ENCODE data around the gene LRMDA.

LRMDA gene

DNA sequence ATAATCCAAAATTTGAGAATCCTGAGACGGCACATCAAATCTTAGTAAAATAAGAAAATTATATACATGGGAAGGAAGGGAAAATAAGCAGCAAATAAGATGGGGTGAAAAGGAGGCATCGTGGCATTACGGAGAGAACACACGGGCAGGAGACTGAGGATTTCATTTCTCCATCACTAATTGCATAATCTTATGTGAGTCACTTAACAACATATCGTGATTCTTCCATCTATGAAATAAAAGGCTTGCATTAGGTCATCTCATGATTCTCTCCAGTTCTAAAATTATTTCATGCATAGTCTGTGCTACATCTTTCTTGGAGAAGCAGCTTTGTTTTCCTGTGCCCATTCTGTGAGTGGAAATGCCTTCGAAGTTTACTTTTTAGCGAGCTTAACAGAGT, 288.7 kb downstream of the LRMDA start:
- Histone ChIP-seq H3K4me2 (ENCODE audit: low read depth, low read length, poor library complexity, severe bottlenecking) (no peak overlapping the region), H4K20me1 (ENCODE audit: low read depth, low read length) (no peaks in the 10 kb centered on the region), H3K9ac (ENCODE audit: low read length) (no peak overlapping the region), H3K27ac (ENCODE audit: low read depth, low read length) (no peak overlapping the region), H3K4me3 (ENCODE audit: insufficient read depth, low read length, poor library complexity, severe bottlenecking) (no peak overlapping the region), H3K9me2 (replicated peaks; ENCODE audit: insufficient read depth, low read length) (no peaks in the 10 kb centered on the region), H3K9me3 (ENCODE audit: insufficient read depth, low read length) (no peaks in the 10 kb centered on the region), H3K79me2 (ENCODE audit: insufficient read depth, low read length) (no peaks in the 10 kb centered on the region), H3F3A (ENCODE audit: insufficient read depth) (no peaks in the 10 kb centered on the region), H3K27me3 (ENCODE audit: low read length) (peaks cover 3% of the 10 kb centered on the region; the same call in 1 of the 2 replicates), H2AFZ (ENCODE audit: low read depth, low read length, severe bottlenecking) (no peak overlapping the region), H3K36me3 (ENCODE audit: low read length) (no peaks in the 10 kb centered on the region)
- TF ChIP-seq, protein P1, sequence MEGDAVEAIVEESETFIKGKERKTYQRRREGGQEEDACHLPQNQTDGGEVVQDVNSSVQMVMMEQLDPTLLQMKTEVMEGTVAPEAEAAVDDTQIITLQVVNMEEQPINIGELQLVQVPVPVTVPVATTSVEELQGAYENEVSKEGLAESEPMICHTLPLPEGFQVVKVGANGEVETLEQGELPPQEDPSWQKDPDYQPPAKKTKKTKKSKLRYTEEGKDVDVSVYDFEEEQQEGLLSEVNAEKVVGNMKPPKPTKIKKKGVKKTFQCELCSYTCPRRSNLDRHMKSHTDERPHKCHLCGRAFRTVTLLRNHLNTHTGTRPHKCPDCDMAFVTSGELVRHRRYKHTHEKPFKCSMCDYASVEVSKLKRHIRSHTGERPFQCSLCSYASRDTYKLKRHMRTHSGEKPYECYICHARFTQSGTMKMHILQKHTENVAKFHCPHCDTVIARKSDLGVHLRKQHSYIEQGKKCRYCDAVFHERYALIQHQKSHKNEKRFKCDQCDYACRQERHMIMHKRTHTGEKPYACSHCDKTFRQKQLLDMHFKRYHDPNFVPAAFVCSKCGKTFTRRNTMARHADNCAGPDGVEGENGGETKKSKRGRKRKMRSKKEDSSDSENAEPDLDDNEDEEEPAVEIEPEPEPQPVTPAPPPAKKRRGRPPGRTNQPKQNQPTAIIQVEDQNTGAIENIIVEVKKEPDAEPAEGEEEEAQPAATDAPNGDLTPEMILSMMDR (IDR thresholded peaks at IDR 0.05; ENCODE audit: insufficient read depth, low read length, poor library complexity, severe bottlenecking), result no peak
- TF ChIP-seq EZH2phosphoT487 (conservative IDR thresholded peaks at IDR 0.05; ENCODE audit: low read length), result no peak

GRCh38 chr10:75722020-75722419, 290.6 kb downstream of the LRMDA start:
- H3K9ac ChIP-seq (ENCODE audit: low read length), result no peak overlapping the region
- no peak overlapping the region for H3K27ac ChIP-seq (ENCODE audit: low read depth, low read length)
- no peaks in the 10 kb centered on the region for H3K9me3 ChIP-seq (ENCODE audit: insufficient read depth, low read length)
- no peak overlapping the region for H3K4me3 ChIP-seq (ENCODE audit: insufficient read depth, low read length, poor library complexity, severe bottlenecking)
- no peaks in the 10 kb centered on the region for H3K36me3 ChIP-seq (ENCODE audit: low read length)
- no peaks in the 10 kb centered on the region for H3K79me2 ChIP-seq (ENCODE audit: insufficient read depth, low read length)
- no peaks in the 10 kb centered on the region for H4K20me1 ChIP-seq (ENCODE audit: low read depth, low read length)
- H3K27me3 ChIP-seq (ENCODE audit: low read length), result peaks cover 3% of the 10 kb centered on the region; the same call in 1 of the 2 replicates
- H3K9me2 ChIP-seq (replicated peaks; ENCODE audit: insufficient read depth, low read length), result no peaks in the 10 kb centered on the region
- H3F3A ChIP-seq (ENCODE audit: insufficient read depth), result no peaks in the 10 kb centered on the region
- no peak overlapping the region for H2AFZ ChIP-seq (ENCODE audit: low read depth, low read length, severe bottlenecking)
- no peak overlapping the region for H3K4me2 ChIP-seq (ENCODE audit: low read depth, low read length, poor library complexity, severe bottlenecking)
- no peak for TF ChIP-seq EZH2phosphoT487 (conservative IDR thresholded peaks at IDR 0.05; ENCODE audit: low read length)
- TF ChIP-seq, protein P1 (IDR thresholded peaks at IDR 0.05; ENCODE audit: insufficient read depth, low read length, poor library complexity, severe bottlenecking), result no peak

- peaks cover 3% of the 10 kb centered on the region; the same call in 1 of the 2 replicates for H3K27me3 ChIP-seq (ENCODE audit: low read length)
- H3K27ac ChIP-seq (ENCODE audit: low read depth, low read length), result no peak overlapping the region
- H2AFZ ChIP-seq (ENCODE audit: low read depth, low read length, severe bottlenecking), result no peak overlapping the region
- H3K9ac ChIP-seq (ENCODE audit: low read length), result no peak overlapping the region
- H3K36me3 ChIP-seq (ENCODE audit: low read length), result no peaks in the 10 kb centered on the region
- no peak overlapping the region for H3K4me2 ChIP-seq (ENCODE audit: low read depth, low read length, poor library complexity, severe bottlenecking)
- no peaks in the 10 kb centered on the region for H3K79me2 ChIP-seq (ENCODE audit: insufficient read depth, low read length)
- no peak overlapping the region for H3K4me3 ChIP-seq (ENCODE audit: insufficient read depth, low read length, poor library complexity, severe bottlenecking)
- H3F3A ChIP-seq (ENCODE audit: insufficient read depth), result no peaks in the 10 kb centered on the region
- H4K20me1 ChIP-seq (ENCODE audit: low read depth, low read length), result no peaks in the 10 kb centered on the region
- H3K9me3 ChIP-seq (ENCODE audit: insufficient read depth, low read length), result no peaks in the 10 kb centered on the region
- H3K9me2 ChIP-seq (replicated peaks; ENCODE audit: insufficient read depth, low read length), result no peaks in the 10 kb centered on the region
- TF ChIP-seq EZH2phosphoT487 (conservative IDR thresholded peaks at IDR 0.05; ENCODE audit: low read length), result no peak
- TF ChIP-seq, protein P1 (IDR thresholded peaks at IDR 0.05; ENCODE audit: insufficient read depth, low read length, poor library complexity, severe bottlenecking), result no peak
These were observed 291.2 kb downstream of the LRMDA start for GRCh38 chr10:75722609-75723008.

All from SU-DHL-6 (cell line).